Sigmoid colon (tissue), 7 donors: ENCODE results near the gene CCDC85C. TPM values are rescaled to one million over a fixed set of nuclear protein-coding genes. Genes with fewer than 3 reads are reported as not detected.

Experiments used
- DNase-seq: peaks from one replicate; pipeline ENCODE4 v3.0.0-alpha.2; 2019
- H3K27ac ChIP-seq, 4 donors: fragments of 200-600 bp; sonication (generic); one replicate each; pipeline ENCODE4 v1.5.1; 2016 to 2019; ENCODE audit warnings: mild to moderate bottlenecking in 1 of 4
- H3K27me3 ChIP-seq, 3 donors: fragments of 200-600 bp; sonication (generic); one replicate each; pipeline ENCODE4 v1.5.1; 2019; ENCODE audit warnings: mild to moderate bottlenecking in 1 of 3
- H3K36me3 ChIP-seq, 4 donors: fragments of 200-600 bp; sonication (generic); one replicate each; pipeline ENCODE4 v1.5.1; 2016 to 2019
- H3K4me1 ChIP-seq, 4 donors: fragments of 200-600 bp; sonication (generic); one replicate each; pipeline ENCODE4 v1.5.1; 2017 to 2019
- H3K4me3 ChIP-seq, 4 donors: fragments of 200-600 bp; sonication (generic); one replicate each; pipeline ENCODE4 v1.5.1; 2017 to 2019; ENCODE audit warnings: mild to moderate bottlenecking in 2 of 4, moderate library complexity in 1 of 4
- H3K9me3 ChIP-seq, 4 donors: fragments of 200-600 bp in 3 of 4; sonication (generic) in 3 of 4; one replicate each; pipeline versions ENCODE4 v1.5.1 to v1.6.1; 2013 to 2019
- CTCF ChIP-seq, 4 experiments: fragments of 450-650 bp in 3 of 4; fragments of 200-600 bp in 1 of 4; IDR thresholded peaks; one replicate each; pipeline ENCODE4 v1.5.1; 2016 to 2019; ENCODE audit warnings: antibody characterized with exemption in 4 of 4, mild to moderate bottlenecking in 3 of 4, moderate library complexity in 2 of 4
- EP300 ChIP-seq, 4 donors: sonication (generic); formaldehyde crosslinking; IDR thresholded peaks; one replicate each; pipeline ENCODE4 v1.6.1; 2017; ENCODE audit warnings: antibody characterized with exemption in 4 of 4
- POLR2A ChIP-seq, 2 donors: fragments of 450-650 bp; IDR thresholded peaks; one replicate each; pipeline ENCODE4 v1.6.1; 2016; ENCODE audit warnings: antibody characterized with exemption in 2 of 2, mild to moderate bottlenecking in 2 of 2, moderate library complexity in 2 of 2
- POLR2AphosphoS5 ChIP-seq, 4 donors: sonication (generic); formaldehyde crosslinking; IDR thresholded peaks; one replicate each; pipeline ENCODE4 v1.6.1; 2017; ENCODE audit warnings: antibody characterized with exemption in 4 of 4
- WGBS, 2 donors: extraction: QIAGEN DNeasy Blood & Tissue Kit; methylation state at CpG; one replicate each; pipeline ENCODE4 v1.1.7; 2013; 5-methylcytosine and 5-hydroxymethylcytosine counted together
- intact Hi-C: fragments of 100-400 bp; cut with DNase I; formaldehyde crosslinking; loops from one replicate; pipeline ENCODE4 v1.15.1; 2023
- polyA plus RNA-seq, 3 donors: library from polyadenylated mRNA; stranded (reverse); fragments of 200-250 nt; gene quantifications; one replicate each; pipeline ENCODE4 v1.2.3, GENCODE V29; 2013
- total RNA-seq, 4 donors: library from RNA; depleted of rRNA; stranded (reverse); fragments of >200 nt; gene quantifications; one replicate each; pipeline ENCODE4 v1.1.0, GENCODE V29; 2016
- donor health status: healthy with polysubstance abuse.
- donor health status: Bipolar disorder and iron deficiency.
- donor health status: healthy.

Gene CCDC85C
- total and polyA plus RNA-seq, 7 donors = 11.4 to 79.0 (median 28.1) TPM

DNA sequence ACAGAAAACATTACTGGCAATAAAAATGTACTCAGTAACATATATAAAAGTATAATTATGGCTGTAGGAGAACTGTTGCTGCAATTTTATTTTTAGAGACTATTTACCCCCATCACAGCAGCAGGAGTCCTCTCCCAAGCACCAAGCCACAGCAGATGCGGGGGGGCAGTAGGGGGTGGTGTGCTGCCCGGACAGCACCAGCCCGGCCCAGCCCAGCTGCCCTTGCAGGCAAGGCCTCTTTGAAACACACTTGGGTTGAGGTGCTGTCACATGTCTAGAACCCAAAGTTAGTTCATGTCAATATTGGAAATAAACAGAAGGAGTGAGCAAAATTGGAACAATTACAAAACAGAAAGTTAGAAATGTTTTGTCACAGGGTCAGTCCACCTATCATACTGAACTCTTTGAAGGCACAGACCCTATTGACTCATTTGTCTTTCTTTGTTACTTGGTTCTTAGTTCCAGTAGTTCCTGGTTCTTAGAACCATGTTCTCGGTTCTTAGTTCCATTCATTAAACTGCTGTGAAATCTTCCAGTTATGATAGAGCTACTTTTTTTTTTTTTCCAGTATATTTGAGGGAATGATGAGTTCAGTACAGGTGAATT lies 100.1 kb downstream of the CCDC85C start:
- no peak for DNase-seq

GRCh38 chr14:99502989-99503421 lies 101.0 kb downstream of the CCDC85C start:
- WGBS, 2 donors = 90 to 93% methylated on average over 14 of the region's 14 CpGs
- Histone ChIP-seq H3K4me1 (no peaks in the 10 kb centered on the region), H3K4me3 (no peak overlapping the region), H3K27ac (no peak overlapping the region), H3K9me3 (no peaks in the 10 kb centered on the region), H3K27me3 (no peaks in the 10 kb centered on the region), H3K36me3 (peaks cover 26 to 91% (median 64%) of the 10 kb centered on the region in 4 donors)
- intact Hi-C loops = no loop called here
- TF ChIP-seq POLR2AphosphoS5 (IDR thresholded peaks at IDR 0.05) = no peak
- TF ChIP-seq POLR2A (IDR thresholded peaks at IDR 0.05) = no peak
- no peak for TF ChIP-seq EP300 (IDR thresholded peaks at IDR 0.05)
- TF ChIP-seq CTCF (IDR thresholded peaks at IDR 0.05) = no peak
- DNase-seq = no peak

More for the DNA sequence above, 100.1 kb downstream of the CCDC85C start:
- Histone ChIP-seq H3K4me1 (no peaks in the 10 kb centered on the region), H3K27me3 (no peaks in the 10 kb centered on the region), H3K9me3 (no peaks in the 10 kb centered on the region), H3K4me3 (no peak overlapping the region), H3K27ac (no peak overlapping the region), H3K36me3 (peaks cover 33 to 91% (median 69%) of the 10 kb centered on the region in 4 donors)
- TF ChIP-seq POLR2A (IDR thresholded peaks at IDR 0.05) (no peak), EP300 (IDR thresholded peaks at IDR 0.05) (no peak), CTCF (IDR thresholded peaks at IDR 0.05) (no peak), POLR2AphosphoS5 (IDR thresholded peaks at IDR 0.05) (no peak)
- 93 to 95% methylated on average over 4 of the region's 4 CpGs for WGBS, 2 donors
- intact Hi-C loops = no loop called here

DNA sequence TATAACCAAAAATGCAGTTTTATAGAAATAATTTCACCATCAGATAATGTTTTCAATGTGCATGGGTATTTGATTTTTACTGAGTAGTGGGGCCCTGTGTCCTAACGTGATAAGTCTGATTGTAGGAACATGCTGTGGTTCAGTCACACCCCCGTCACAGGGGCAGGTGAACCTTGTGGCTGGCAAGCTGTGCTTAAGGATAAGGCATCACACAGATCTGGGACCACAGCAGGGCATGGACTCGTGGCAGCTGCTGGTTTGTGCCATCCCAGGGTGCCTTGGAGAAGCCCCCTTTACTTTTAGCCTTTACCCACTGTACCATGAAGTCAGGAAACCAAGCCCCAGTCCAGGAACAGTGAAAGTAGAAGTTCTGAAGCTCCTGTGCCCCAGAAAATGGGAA lies 106.1 kb downstream of the CCDC85C start:
- intact Hi-C loops = no loop called here
- WGBS, 2 donors = 93 to 95% methylated on average over 3 of the region's 3 CpGs

DNA sequence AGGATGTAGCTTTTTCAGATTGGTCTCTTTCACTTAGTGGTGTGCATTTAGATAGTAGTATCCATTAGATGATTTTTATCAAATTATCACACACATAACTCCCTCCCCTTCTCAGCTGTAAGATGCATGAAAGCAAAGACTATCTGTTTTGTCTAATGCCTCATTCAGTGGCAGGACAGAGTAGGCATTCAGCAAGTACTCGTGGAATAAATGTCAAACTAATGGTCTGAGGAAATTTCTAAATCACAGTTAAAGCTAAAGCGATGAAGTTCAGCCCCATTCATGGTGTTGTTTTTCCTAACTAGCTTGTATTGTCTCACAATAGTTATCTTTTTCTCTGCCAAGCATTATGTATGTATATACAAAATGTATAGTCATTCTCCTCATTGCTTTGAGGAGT lies 106.7 kb downstream of the CCDC85C start:
- no peak for TF ChIP-seq POLR2A (IDR thresholded peaks at IDR 0.05)
- TF ChIP-seq CTCF (IDR thresholded peaks at IDR 0.05) = no peak
- no peak for TF ChIP-seq EP300 (IDR thresholded peaks at IDR 0.05)
- no peak for TF ChIP-seq POLR2AphosphoS5 (IDR thresholded peaks at IDR 0.05)
- Histone ChIP-seq H3K27ac (no peak overlapping the region), H3K36me3 (peaks cover 3 to 91% (median 42%) of the 10 kb centered on the region in 4 donors), H3K27me3 (no peaks in the 10 kb centered on the region), H3K4me3 (no peak overlapping the region), H3K9me3 (no peaks in the 10 kb centered on the region), H3K4me1 (no peaks in the 10 kb centered on the region)
- no peak for DNase-seq
- 94 to 96% methylated on average over 2 of the region's 2 CpGs for WGBS, 2 donors
- intact Hi-C loops = no loop called here

More for the DNA sequence above, 106.1 kb downstream of the CCDC85C start:
- H3K9me3 ChIP-seq = no peaks in the 10 kb centered on the region
- H3K4me3 ChIP-seq = no peak overlapping the region
- TF ChIP-seq POLR2AphosphoS5 (IDR thresholded peaks at IDR 0.05) (no peak), POLR2A (IDR thresholded peaks at IDR 0.05) (no peak), EP300 (IDR thresholded peaks at IDR 0.05) (no peak), CTCF (IDR thresholded peaks at IDR 0.05) (no peak)
- H3K36me3 ChIP-seq = peaks cover 9 to 91% (median 47%) of the 10 kb centered on the region in 4 donors
- no peaks in the 10 kb centered on the region for H3K27me3 ChIP-seq
- no peaks in the 10 kb centered on the region for H3K4me1 ChIP-seq
- no peak for DNase-seq
- no peak overlapping the region for H3K27ac ChIP-seq

DNA sequence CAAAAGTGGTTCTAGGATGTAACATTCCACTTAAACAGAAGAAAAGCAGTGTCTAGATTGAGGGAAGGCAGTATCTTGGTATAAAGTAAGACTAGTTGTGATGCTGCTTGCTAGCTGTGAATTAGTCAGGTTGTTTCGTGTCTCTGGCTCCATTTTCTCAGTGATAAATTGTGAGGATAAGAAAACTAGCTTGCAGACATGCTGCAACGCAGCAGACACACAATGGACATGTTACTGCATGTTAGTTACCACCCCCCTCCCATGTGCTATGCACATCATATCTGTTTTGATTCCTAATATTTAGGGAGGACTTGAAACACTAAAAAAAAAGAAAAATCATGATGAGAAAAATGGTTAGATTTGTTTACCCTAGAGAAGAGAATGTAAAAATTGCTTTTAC lies 119.9 kb downstream of the CCDC85C start:
- Histone ChIP-seq H3K9me3 (no peaks in the 10 kb centered on the region), H3K4me1 (peaks cover 0 to 39% (median 32%) of the 10 kb centered on the region in 4 donors), H3K27me3 (no peaks in the 10 kb centered on the region), H3K36me3 (no peaks in the 10 kb centered on the region), H3K27ac (no peak overlapping the region), H3K4me3 (no peak overlapping the region)
- DNase-seq = no peak
- no peak for TF ChIP-seq POLR2A (IDR thresholded peaks at IDR 0.05)
- TF ChIP-seq EP300 (IDR thresholded peaks at IDR 0.05) = no peak
- TF ChIP-seq CTCF (IDR thresholded peaks at IDR 0.05) = no peak
- no peak for TF ChIP-seq POLR2AphosphoS5 (IDR thresholded peaks at IDR 0.05)
- intact Hi-C loops = no loop called here
- 58 to 74% methylated on average over 2 of the region's 2 CpGs for WGBS, 2 donors
